ENCODE results near the gene KLF13. TPM values are rescaled to one million over a fixed set of nuclear protein-coding genes. Genes with fewer than 3 reads are reported as not detected.

Gene KLF13
- polyA plus RNA-seq, 1 donor (not counting 4 experiments of a cell fraction or from before 2014, with no cell fraction given): 66.7 TPM

- Histone ChIP-seq H3K79me2 (ENCODE audit: control insufficient read depth, insufficient read depth, low read length) (peaks cover 64% of the 10 kb centered on the region), H3K9me3 (ENCODE audit: control insufficient read depth, low read depth, low read length) (no peaks in the 10 kb centered on the region), H3K9me1 (ENCODE audit: control insufficient read depth, extremely low read depth, insufficient read depth, low read length) (peaks cover 7% of the 10 kb centered on the region), H3K27me3 (ENCODE audit: control insufficient read depth, extremely low read depth, insufficient read depth, low read length) (no peaks in the 10 kb centered on the region), H3K4me1 (ENCODE audit: control insufficient read depth, extremely low read depth, insufficient read depth, low read length) (peaks cover 43% of the 10 kb centered on the region), H3K4me3 (ENCODE audit: control insufficient read depth in 2 of 3, extremely low read depth in 1 of 3, insufficient read depth in 2 of 3, low read depth in 1 of 3, low read length in 3 of 3) (no peak overlapping the region), H3K27ac (ENCODE audit: control insufficient read depth, insufficient read depth, low read length) (no peak overlapping the region), H2AFZ (ENCODE audit: control insufficient read depth, low read length) (no peak overlapping the region), H3K9ac (ENCODE audit: control insufficient read depth, extremely low read depth, insufficient read depth, low read length) (no peak overlapping the region), H3K36me3 (ENCODE audit: control insufficient read depth in 2 of 2, extremely low read depth in 1 of 2, insufficient read depth in 2 of 2, low read length in 2 of 2) (peaks cover 8 to 15% of the 10 kb centered on the region in 2 experiments), H3K4me2 (ENCODE audit: control insufficient read depth, extremely low read depth, insufficient read depth, low read depth, low read length) (no peak overlapping the region), H4K20me1 (ENCODE audit: control insufficient read depth, extremely low read depth, insufficient read depth, low read length) (peaks cover 2% of the 10 kb centered on the region)
- no peak for TF ChIP-seq CTCF (optimal IDR thresholded peaks at IDR 0.05 in 1 of 3, IDR thresholded peaks at IDR 0.05 in 1 of 3, conservative IDR thresholded peaks at IDR 0.05 in 1 of 3; ENCODE audit: extremely low read depth in 1 of 3, insufficient read depth in 2 of 3, low read length in 3 of 3)
- TF ChIP-seq EZH2 (IDR thresholded peaks at IDR 0.05; ENCODE audit: low read length): no peak
- FAIRE-seq (no peak), DNase-seq (ENCODE audit: low read depth, low spot score) (no peak)
- dilution Hi-C loops (cut with MboI; ENCODE audit: extremely low pct_ligation_motif_present, low sequenced_read_pairs): no loop called here
Observed at GRCh38 chr15:31373096-31373865, 46.6 kb downstream of the KLF13 start.

- Histone ChIP-seq H3K9ac (ENCODE audit: control insufficient read depth, extremely low read depth, insufficient read depth, low read length) (no peak overlapping the region), H3K4me1 (ENCODE audit: control insufficient read depth, extremely low read depth, insufficient read depth, low read length) (peaks cover 43% of the 10 kb centered on the region), H2AFZ (ENCODE audit: control insufficient read depth, low read length) (no peak overlapping the region), H3K27me3 (ENCODE audit: control insufficient read depth, extremely low read depth, insufficient read depth, low read length) (no peaks in the 10 kb centered on the region), H3K79me2 (ENCODE audit: control insufficient read depth, insufficient read depth, low read length) (peaks cover 60% of the 10 kb centered on the region), H4K20me1 (ENCODE audit: control insufficient read depth, extremely low read depth, insufficient read depth, low read length) (peaks cover 2% of the 10 kb centered on the region), H3K9me3 (ENCODE audit: control insufficient read depth, low read depth, low read length) (no peaks in the 10 kb centered on the region), H3K4me3 (ENCODE audit: control insufficient read depth in 2 of 3, extremely low read depth in 1 of 3, insufficient read depth in 2 of 3, low read depth in 1 of 3, low read length in 3 of 3) (no peak overlapping the region), H3K4me2 (ENCODE audit: control insufficient read depth, extremely low read depth, insufficient read depth, low read depth, low read length) (no peak overlapping the region), H3K36me3 (ENCODE audit: control insufficient read depth in 2 of 2, extremely low read depth in 1 of 2, insufficient read depth in 2 of 2, low read length in 2 of 2) (peaks cover 10 to 18% of the 10 kb centered on the region in 2 experiments), H3K9me1 (ENCODE audit: control insufficient read depth, extremely low read depth, insufficient read depth, low read length) (peaks cover 7% of the 10 kb centered on the region), H3K27ac (ENCODE audit: control insufficient read depth, insufficient read depth, low read length) (no peak overlapping the region)
- FAIRE-seq: no peak
- TF ChIP-seq EZH2 (IDR thresholded peaks at IDR 0.05; ENCODE audit: low read length) (no peak), CTCF (optimal IDR thresholded peaks at IDR 0.05 in 1 of 3, IDR thresholded peaks at IDR 0.05 in 1 of 3, conservative IDR thresholded peaks at IDR 0.05 in 1 of 3; ENCODE audit: extremely low read depth in 1 of 3, insufficient read depth in 2 of 3, low read length in 3 of 3) (no peak)
- dilution Hi-C loops (cut with MboI; ENCODE audit: extremely low pct_ligation_motif_present, low sequenced_read_pairs): no loop called here
- no peak for DNase-seq (ENCODE audit: low read depth, low spot score)
Observed at GRCh38 chr15:31373970-31374369, 47.3 kb downstream of the KLF13 start.
